Neural cell (in vitro differentiated cells): Measurements from ENCODE around the gene TTC32. TPM values are rescaled to one million over a fixed set of nuclear protein-coding genes. Genes with fewer than 3 reads are reported as not detected.

Source experiments
- H2AFZ ChIP-seq: fragments of 200-600, 300-800 bp; sonication (generic), shearing (Covaris generic); 2 replicates; pipeline ENCODE4 v1.6.0; 2014; ENCODE audit warnings: low read depth, mild to moderate bottlenecking, antibody characterized with exemption, low read length, moderate library complexity
- H3F3A ChIP-seq: fragments of 200-600 bp; shearing (Covaris generic); 2 replicates; pipeline ENCODE4 v1.6.1; 2016; ENCODE audit warnings: mild to moderate bottlenecking, moderate library complexity, mixed read lengths, antibody characterized with exemption, low read length; ENCODE audit not compliant: insufficient read depth, poor library complexity, severe bottlenecking
- H3K27ac ChIP-seq: fragments of 200-600, 300-800 bp; sonication (generic), shearing (Covaris generic); 2 replicates; pipeline ENCODE4 v1.5.1; 2014; ENCODE audit warnings: mild to moderate bottlenecking, low read length, moderate library complexity
- H3K27me3 ChIP-seq: fragments of 300-800, 200-600 bp; sonication (generic), shearing (Covaris generic); 2 replicates; pipeline ENCODE4 v1.6.0; 2014; ENCODE audit warnings: mild to moderate bottlenecking, low read depth, low read length, moderate library complexity; ENCODE audit not compliant: insufficient read depth
- H3K36me3 ChIP-seq: fragments of 300-800, 200-600 bp; sonication (generic), shearing (Covaris generic); 2 replicates; pipeline ENCODE4 v1.5.1; 2014; ENCODE audit warnings: mild to moderate bottlenecking, antibody characterized with exemption, low read length, moderate library complexity; ENCODE audit not compliant: insufficient read depth
- H3K4me2 ChIP-seq: fragments of 300-800, 200-600 bp; sonication (generic), shearing (Covaris generic); 2 replicates; pipeline ENCODE4 v1.6.0; 2014; ENCODE audit warnings: mild to moderate bottlenecking, low read length
- H3K4me3 ChIP-seq: fragments of 300-800, 200-600 bp; sonication (generic), shearing (Covaris generic); 2 replicates; pipeline ENCODE4 v1.5.1; 2014; ENCODE audit warnings: mild to moderate bottlenecking, low read length, moderate library complexity
- H3K79me2 ChIP-seq: fragments of 200-600 bp; shearing (Covaris generic); replicated peaks from 2 replicates; pipeline ENCODE4 v1.6.0; 2014; ENCODE audit warnings: mild to moderate bottlenecking, low read length, moderate library complexity; ENCODE audit not compliant: insufficient read depth
- H3K9ac ChIP-seq: fragments of 300-800, 200-600 bp; sonication (generic), shearing (Covaris generic); 2 replicates; pipeline ENCODE4 v1.6.1; 2016; ENCODE audit warnings: mild to moderate bottlenecking, low read length, mixed read lengths
- H3K9me2 ChIP-seq: fragments of 200-600 bp; shearing (Covaris generic); 2 replicates; pipeline ENCODE4 v1.6.1; 2016; ENCODE audit warnings: mild to moderate bottlenecking, low read length, mixed read lengths; ENCODE audit not compliant: insufficient read depth
- H3K9me3 ChIP-seq: fragments of 200-600, 300-800 bp; sonication (generic), shearing (Covaris generic); 2 replicates; pipeline ENCODE4 v1.6.1; 2016; ENCODE audit warnings: mild to moderate bottlenecking, mixed run types, low read length, moderate library complexity, mixed read lengths
- H4K20me1 ChIP-seq: fragments of 200-600 bp; shearing (Covaris generic); 2 replicates; pipeline ENCODE4 v1.6.1; 2016; ENCODE audit warnings: mild to moderate bottlenecking, mixed run types; ENCODE audit not compliant: insufficient read depth
- CTCF ChIP-seq: fragments of 450-650 bp; IDR thresholded peaks from 2 replicates; pipeline ENCODE4 v1.5.1; 2014; ENCODE audit warnings: antibody characterized with exemption, mild to moderate bottlenecking, moderate library complexity; ENCODE audit not compliant: poor library complexity, severe bottlenecking
- EP300 ChIP-seq: fragments of 450-650 bp; conservative IDR thresholded peaks from 2 replicates; pipeline ENCODE4 v1.6.1; 2014; ENCODE audit warnings: antibody characterized with exemption, mild to moderate bottlenecking, moderate library complexity; ENCODE audit not compliant: poor library complexity, severe bottlenecking
- MXI1 ChIP-seq: fragments of 450-650 bp; conservative IDR thresholded peaks from 2 replicates; pipeline ENCODE4 v1.6.1; 2014; ENCODE audit warnings: antibody characterized with exemption, mild to moderate bottlenecking; ENCODE audit not compliant: poor library complexity, severe bottlenecking
- POLR2AphosphoS5 ChIP-seq: IDR thresholded peaks from 2 replicates; pipeline ENCODE4 v1.6.1; 2012
- RAD21 ChIP-seq: fragments of 450-650 bp; conservative IDR thresholded peaks from 2 replicates; pipeline ENCODE4 v1.6.1; 2014; ENCODE audit warnings: antibody characterized with exemption, mild to moderate bottlenecking, moderate library complexity
- SMC3 ChIP-seq: fragments of 450-650 bp; conservative IDR thresholded peaks from 2 replicates; pipeline ENCODE4 v1.6.1; 2014; ENCODE audit warnings: antibody characterized with exemption, mild to moderate bottlenecking, moderate library complexity; ENCODE audit not compliant: poor library complexity
- TAF1 ChIP-seq: IDR thresholded peaks from 2 replicates; pipeline ENCODE4 v1.6.1; 2012; ENCODE audit warnings: low read depth
- polyA plus RNA-seq: library from polyadenylated mRNA; depleted of rRNA; stranded (reverse); fragments of >200 nt; gene quantifications from 2 replicates; pipeline ENCODE4 v1.2.3, GENCODE V29; 2014
- TF ChIP-seq, protein P1 (sequence below): IDR thresholded peaks from 2 replicates; pipeline ENCODE4 v1.6.1; 2012; ENCODE audit warnings: borderline replicate concordance

TTC32 gene
- polyA plus RNA-seq, 1 donor from 2014 or later: 106 TPM

DNA sequence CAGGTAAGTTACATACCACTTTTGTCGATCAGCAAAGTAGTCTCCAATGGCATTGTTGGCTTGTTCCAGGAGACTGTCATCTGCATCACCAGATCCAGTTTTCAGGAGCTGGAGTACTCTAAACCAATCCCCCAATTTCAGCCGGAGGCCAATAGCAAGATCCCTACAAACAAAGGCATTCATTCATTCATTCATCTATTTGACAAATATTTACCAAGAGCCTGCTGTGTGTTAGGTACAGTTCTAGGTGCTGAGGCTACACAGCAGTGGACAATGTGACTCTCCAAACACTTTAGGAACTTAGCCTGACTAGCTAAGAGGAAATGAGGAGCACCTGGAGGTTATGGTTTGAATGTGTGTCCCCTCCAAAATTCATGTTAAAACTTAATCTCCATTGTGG, 34.4 kb upstream of the TTC32 start:
- no peaks in the 10 kb centered on the region for H3K27me3 ChIP-seq
- no peaks in the 10 kb centered on the region for H3K9me3 ChIP-seq
- no peaks in the 10 kb centered on the region for H3K9me2 ChIP-seq
- no peak overlapping the region for H2AFZ ChIP-seq
- no peaks in the 10 kb centered on the region for H3K36me3 ChIP-seq
- no peak overlapping the region for H3K4me2 ChIP-seq
- H3K4me3 ChIP-seq: no peak overlapping the region
- H3K79me2 ChIP-seq: no peaks in the 10 kb centered on the region
- H3F3A ChIP-seq: no peaks in the 10 kb centered on the region
- H4K20me1 ChIP-seq: no peaks in the 10 kb centered on the region
- TF ChIP-seq, protein P1, sequence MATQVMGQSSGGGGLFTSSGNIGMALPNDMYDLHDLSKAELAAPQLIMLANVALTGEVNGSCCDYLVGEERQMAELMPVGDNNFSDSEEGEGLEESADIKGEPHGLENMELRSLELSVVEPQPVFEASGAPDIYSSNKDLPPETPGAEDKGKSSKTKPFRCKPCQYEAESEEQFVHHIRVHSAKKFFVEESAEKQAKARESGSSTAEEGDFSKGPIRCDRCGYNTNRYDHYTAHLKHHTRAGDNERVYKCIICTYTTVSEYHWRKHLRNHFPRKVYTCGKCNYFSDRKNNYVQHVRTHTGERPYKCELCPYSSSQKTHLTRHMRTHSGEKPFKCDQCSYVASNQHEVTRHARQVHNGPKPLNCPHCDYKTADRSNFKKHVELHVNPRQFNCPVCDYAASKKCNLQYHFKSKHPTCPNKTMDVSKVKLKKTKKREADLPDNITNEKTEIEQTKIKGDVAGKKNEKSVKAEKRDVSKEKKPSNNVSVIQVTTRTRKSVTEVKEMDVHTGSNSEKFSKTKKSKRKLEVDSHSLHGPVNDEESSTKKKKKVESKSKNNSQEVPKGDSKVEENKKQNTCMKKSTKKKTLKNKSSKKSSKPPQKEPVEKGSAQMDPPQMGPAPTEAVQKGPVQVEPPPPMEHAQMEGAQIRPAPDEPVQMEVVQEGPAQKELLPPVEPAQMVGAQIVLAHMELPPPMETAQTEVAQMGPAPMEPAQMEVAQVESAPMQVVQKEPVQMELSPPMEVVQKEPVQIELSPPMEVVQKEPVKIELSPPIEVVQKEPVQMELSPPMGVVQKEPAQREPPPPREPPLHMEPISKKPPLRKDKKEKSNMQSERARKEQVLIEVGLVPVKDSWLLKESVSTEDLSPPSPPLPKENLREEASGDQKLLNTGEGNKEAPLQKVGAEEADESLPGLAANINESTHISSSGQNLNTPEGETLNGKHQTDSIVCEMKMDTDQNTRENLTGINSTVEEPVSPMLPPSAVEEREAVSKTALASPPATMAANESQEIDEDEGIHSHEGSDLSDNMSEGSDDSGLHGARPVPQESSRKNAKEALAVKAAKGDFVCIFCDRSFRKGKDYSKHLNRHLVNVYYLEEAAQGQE: no peak
- TF ChIP-seq TAF1: no peak
- no peak overlapping the region for H3K27ac ChIP-seq
- no peak overlapping the region for H3K9ac ChIP-seq

GRCh38 chr2:19933351-19933981, 31.7 kb upstream of the TTC32 start:
- H3K27me3 ChIP-seq: no peaks in the 10 kb centered on the region
- no peaks in the 10 kb centered on the region for H4K20me1 ChIP-seq
- no peak overlapping the region for H3K4me2 ChIP-seq
- no peaks in the 10 kb centered on the region for H3F3A ChIP-seq
- TF ChIP-seq MXI1 (no peak), EP300 (no peak), POLR2AphosphoS5 (no peak), SMC3 (no peak), CTCF (no peak)
- H3K79me2 ChIP-seq: no peaks in the 10 kb centered on the region
- H3K36me3 ChIP-seq: no peaks in the 10 kb centered on the region
- H3K4me3 ChIP-seq: no peak overlapping the region
- H3K27ac ChIP-seq: no peak overlapping the region
- no peak overlapping the region for H3K9ac ChIP-seq
- no peaks in the 10 kb centered on the region for H3K9me3 ChIP-seq
- H3K9me2 ChIP-seq: no peaks in the 10 kb centered on the region
- no peak overlapping the region for H2AFZ ChIP-seq

DNA sequence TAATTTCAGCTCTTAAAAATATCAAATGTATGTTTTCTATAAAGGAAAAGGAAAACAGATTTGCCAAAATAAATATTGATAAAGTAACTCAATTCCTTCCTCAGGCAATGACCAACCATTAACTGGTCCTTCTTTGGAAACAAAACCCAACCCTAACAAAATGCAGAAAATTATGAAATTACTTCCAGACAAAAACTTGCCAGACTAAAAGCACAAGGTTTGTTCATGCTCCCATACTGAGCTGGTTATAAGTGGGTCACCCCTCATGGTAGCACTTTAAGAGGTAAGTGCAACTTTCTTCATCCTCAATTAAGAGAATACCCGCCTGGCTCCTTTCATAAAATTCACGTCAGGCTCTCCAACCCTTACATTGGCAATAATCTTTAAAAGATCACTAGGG, 31.1 kb upstream of the TTC32 start:
- Histone ChIP-seq H3K27me3 (no peaks in the 10 kb centered on the region), H3K9me3 (no peaks in the 10 kb centered on the region), H3K4me2 (no peak overlapping the region), H3K36me3 (no peaks in the 10 kb centered on the region), H3K9me2 (no peaks in the 10 kb centered on the region), H3K27ac (no peak overlapping the region), H2AFZ (no peak overlapping the region), H3K4me3 (no peak overlapping the region), H4K20me1 (no peaks in the 10 kb centered on the region), H3F3A (no peaks in the 10 kb centered on the region), H3K9ac (no peak overlapping the region), H3K79me2 (no peaks in the 10 kb centered on the region)
- TF ChIP-seq, protein P1: no peak
- TF ChIP-seq RAD21 (no peak), POLR2AphosphoS5 (no peak), SMC3 (no peak)
